Stimulated activated CD8-positive, alpha-beta memory T cell treated with anti-CD3 and anti-CD28 coated beads, Interleukin-7, amount 100 ng/mL, for 4 hours (primary cell): ENCODE data around the gene RMC1.
A peak's percentile ranks its signal among the peaks of the same experiment; 100 is the strongest.
"Not testable (repeated sequence)": the region's sequence is repeated elsewhere in the genome, so short reads cannot be mapped to it uniquely, and the experiment has no call there.

Experiments used
- DNase-seq, 2 donors: peaks; one replicate each; pipeline ENCODE4 v3.0.0-alpha.2; 2020; ENCODE audit warnings: low read depth in 2 of 2

Gene RMC1

GRCh38 chr18:23503038-23503962 lies at the start of gene RMC1:
RMC1 (plus strand) TSS chr18:23503511; CDS start chr18:23503619, 108 bp downstream.
- DNase-seq: peak; percentile 92 to 98

DNA sequence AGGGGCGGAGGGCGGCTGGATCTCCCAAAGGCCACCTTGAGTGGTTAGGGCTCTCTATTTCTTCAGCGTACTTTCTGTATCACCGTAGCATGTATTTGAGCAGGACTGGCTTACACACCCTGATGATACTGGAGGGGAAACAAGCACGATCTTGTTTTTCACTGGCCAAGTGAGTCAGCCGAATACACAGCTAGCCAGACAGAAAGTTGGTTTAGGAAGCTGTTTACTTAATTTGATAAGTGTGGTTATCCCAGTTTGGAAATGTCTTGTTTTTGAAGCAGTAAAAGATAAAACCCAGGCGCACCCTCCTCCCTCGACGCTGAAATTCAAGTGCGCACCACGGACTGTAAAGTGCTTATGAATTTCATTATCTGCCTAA lies 49.6 kb upstream of the RMC1 start:
- no peak for DNase-seq

DNA sequence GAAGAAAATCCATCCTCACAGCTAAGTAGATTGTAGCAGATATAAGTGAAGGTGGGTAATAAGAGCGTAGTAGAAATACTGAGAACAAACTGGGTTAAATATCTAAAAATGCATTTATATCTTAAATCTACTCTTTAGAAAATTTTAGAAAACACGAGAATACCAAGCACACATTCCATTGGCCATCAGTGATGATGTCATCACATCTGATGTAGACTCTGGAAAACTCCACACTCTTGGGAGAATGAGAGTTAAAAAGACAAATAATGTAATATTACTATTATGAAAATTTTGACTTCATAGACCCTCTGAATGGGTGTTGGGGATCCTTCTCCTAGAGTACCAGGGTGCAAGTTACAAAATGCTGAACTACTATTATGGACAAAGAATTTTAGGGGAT lies 46.5 kb upstream of the RMC1 start:
- DNase-seq: no peak

- DNase-seq: no peak
Observed at GRCh38 chr18:23458830-23459529, 44.3 kb upstream of the RMC1 start.

DNA sequence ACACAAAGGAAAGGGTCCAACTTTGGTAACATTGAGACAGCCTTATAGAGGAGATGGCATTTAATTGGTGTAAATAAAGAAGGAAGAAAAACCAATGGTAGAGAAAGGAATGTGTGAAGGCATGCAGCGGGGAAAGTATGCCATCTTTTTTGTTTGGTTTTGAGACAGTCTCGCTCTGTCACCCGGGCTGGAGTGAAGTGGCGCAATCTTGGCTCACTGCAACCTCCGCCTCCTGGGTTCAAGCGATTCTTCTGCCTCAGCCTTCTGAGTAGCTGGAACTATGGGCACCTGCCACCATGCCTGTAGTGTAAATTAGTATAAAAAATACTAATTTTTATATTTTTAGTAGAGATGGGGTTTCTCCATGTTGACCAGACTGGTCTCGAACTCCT lies 43.8 kb upstream of the RMC1 start:
- no peak for DNase-seq

DNA sequence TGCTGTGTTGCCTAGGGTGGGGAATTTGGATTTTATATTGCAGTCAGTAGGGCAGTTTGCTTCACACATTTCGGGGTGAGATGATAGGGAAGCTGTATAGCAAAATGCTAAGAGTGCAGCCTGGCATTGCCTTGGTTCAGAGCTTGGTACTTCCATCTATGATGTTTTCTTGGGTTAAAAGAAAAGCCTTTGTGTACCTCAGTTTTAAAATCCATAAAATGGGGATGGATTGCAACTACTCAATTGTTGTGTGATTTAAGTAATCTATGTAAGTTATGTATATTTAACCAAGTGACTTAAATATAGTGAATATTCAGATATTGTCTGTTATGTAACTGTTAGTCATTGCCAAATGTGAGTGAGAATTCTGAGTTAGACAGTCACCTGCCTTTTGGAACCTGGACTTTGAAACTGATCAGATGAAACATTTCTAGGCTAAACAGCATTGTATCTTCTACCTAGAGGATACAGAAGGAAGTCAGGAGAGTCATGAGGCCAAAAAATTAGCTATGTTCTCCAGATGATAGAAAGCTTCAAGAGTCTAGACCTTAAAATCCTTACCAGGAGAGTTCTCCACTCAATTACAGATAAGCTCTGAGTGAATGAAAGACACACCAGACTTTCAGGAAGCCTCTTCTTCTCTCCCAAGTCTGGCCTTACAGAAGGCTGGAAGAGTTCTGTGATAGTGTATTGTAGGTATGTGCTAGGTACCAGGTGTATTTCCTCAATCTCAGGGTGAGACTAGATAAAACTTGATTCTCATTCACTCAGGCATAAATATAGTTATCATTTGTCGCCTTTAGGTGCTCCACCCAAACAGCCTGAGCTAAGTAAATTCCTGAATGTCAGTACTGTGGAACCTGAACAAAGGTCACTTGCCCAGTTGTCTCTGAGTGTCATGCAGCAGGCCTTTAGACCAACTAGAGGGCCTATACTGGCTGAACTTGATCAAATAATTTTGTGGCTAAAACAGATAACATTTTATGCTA lies 42.7 kb upstream of the RMC1 start:
- no peak for DNase-seq

DNA sequence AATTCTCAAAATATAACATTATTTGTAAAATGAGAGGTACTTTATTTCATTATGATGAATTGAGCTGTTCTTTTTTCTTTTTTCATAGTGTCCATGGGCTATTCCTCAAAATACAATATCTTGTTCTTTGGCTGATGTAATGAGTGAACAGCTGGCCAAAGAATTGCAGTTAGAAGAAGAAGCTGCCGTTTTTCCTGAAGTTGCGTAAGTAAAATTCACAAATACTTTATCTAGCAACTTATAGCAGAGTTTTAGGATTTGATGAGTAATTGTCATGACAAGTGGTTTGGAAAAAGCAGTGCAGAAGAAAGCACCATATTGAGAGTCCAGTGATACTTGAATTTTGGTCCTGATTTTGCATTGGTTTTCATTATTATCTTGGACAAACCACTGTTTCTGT lies 40.4 kb upstream of the RMC1 start:
- no peak for DNase-seq

DNA sequence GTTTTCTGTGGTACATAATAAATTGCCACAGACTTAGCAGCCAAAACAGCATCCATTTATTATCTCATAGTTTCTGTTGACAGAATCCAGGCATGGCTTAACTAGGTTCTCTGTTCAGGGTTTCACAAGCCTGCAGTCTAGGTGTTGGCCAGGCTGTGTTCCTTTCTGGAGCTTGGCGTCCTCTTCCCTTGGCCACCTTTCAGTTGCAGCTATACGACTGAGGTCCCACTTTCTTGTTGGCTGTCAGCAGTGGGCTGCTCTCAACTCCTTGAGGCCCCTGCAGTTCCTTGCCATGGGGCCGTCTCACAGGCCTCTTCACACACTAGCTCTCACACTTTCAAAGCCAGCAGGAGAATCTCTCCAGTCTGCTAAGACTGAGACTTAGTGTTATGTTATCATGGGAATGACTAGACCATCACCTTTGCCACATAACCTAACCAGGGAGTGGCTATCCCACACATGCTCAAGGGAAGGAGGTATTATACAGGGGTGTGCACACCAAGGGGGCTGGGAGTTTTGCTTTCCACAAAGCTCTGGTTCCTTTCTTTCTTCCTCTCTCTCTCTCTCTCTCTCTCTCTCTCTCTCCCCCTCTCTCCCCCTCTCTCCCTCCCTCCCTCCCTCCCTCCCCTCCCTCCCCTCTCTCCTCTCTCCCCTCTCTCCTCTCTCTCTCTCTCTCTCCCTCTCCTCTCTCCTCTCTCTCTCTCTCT lies 34.4 kb upstream of the RMC1 start:
- no peak for DNase-seq

DNA sequence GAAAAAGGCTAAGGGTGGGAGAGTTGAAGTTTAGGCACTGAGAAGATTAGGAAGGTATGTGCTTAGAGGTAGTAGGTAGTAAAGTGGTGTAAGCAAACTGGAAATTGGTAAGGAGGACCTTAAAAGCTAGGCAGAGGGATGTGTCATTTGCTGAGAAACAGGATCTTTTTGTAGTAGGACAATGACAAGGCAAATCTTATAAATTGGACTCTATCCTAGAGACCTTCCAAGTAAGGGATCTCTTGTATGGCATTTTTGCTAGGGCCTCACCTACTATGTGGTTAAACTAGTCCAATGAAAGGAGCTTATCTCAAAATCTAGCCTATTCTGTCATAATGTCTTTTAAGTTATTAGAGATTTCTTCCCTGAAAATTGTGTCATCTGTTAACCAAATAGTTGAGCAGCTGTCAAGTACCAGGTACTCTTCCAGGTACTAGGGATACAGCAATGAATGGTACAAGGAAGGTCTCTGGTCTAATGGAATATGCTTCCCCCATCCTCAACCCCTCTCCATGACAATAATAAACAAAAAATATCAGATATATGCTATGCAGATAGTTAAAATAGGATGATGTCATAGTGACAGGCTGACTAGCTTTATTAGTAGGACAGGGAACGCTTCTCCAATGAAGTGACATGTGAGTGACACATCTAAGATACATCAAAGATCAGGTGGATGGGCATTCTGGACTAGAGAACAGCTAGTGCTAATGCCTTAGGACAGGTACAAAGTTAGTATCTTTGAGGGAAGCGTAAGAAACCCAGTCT lies 32.5 kb upstream of the RMC1 start:
- DNase-seq: no peak

DNA sequence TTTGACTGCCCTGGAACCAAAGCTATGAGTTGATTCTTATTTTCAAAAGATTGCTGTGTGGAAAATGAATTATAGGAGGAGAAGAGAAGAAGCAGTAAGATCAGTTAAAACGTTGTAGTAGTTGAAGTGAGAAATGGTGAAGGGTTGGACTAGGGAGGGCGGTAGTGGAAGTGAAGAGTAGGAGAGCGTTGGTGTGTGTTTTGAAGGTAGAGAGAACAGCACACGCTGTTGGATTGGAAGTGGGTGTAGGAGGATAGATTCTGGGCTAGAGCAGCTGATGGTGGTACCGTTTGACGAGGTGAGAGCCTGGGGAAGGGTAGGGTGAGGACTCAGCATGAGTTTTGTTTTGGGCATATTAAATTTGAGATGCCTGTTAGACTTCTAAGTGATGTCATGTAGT lies 31.8 kb upstream of the RMC1 start:
- DNase-seq: no peak

DNA sequence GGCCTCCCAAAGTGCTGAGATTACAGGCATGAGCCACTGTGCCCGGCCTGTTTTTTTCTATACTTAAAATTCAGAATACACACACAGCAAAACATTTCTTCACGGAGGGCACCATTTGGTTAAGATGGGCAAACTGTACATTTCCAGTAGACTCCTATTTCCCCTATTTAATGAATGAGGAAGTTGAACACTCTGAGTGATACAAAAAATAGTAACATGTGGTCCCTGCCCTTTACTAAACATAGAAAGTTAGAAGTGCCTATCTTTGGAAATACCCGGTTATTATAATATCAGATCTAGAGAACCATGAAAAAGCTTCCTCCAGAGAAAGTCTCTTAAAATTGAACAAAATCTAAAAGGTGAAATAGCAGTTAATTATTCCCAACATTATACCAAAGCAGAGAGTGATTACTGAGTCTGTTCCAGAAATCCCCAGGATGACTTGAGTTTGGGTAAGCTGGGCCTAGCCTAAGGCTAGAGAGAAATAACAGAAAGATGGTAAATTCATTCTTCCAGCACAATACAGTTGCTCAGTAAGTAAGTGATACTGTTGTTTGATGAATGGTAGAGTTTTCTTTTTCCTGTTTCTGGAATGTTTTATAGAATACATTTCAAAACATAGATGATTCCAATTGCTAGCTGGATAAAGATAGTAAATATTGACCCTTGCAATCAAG lies 23.3 kb upstream of the RMC1 start:
- DNase-seq: no peak

GRCh38 chr18:23484561-23485182 lies 18.6 kb upstream of the RMC1 start:
- no peak for DNase-seq

- no peak for DNase-seq
Observed at GRCh38 chr18:23485386-23485785, 17.9 kb upstream of the RMC1 start.

DNA sequence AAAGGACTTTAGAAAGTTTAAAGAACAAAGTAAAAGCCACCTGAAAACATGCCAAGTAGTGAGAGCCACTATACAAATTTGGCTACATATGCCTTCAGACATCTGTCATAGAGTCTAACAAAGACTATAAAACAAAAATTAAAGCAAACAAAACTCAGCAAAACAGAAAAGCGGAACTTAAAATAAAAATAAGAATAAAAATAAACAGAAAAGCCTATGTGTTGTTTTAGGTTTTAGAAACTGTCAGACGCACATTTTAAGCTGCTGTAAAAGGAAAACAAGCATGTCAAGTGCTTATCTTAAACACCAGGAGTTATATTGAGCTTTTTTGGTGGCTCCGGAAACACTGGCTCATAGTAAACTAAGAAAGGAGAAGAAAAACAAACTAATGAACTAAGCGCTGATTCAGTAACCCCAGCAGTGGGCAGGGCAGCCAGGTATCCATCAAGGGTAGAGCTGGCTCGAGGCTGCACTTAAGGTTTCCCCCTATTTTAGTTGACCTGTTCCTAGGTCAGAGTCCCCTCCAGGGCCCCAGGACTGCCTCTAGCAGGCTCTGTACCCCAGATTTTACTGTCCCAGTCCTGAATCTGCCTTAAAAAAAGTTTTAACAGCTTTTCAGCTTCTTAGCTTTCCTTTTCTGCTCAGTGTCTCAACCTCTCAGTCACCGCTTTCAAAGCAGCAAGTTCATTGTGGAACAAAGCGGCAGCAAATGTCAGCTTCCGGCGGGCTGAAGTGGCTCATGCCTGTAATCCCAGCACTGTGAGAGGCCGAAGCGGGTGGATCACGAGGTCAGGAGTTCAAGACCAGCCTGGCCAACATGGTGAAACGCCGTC lies 15.4 kb upstream of the RMC1 start:
- DNase-seq: peak in 1 of 2 donors; percentile 33

- not testable (repeated sequence) for DNase-seq
Observed at GRCh38 chr18:23489586-23489985, 13.7 kb upstream of the RMC1 start.

DNA sequence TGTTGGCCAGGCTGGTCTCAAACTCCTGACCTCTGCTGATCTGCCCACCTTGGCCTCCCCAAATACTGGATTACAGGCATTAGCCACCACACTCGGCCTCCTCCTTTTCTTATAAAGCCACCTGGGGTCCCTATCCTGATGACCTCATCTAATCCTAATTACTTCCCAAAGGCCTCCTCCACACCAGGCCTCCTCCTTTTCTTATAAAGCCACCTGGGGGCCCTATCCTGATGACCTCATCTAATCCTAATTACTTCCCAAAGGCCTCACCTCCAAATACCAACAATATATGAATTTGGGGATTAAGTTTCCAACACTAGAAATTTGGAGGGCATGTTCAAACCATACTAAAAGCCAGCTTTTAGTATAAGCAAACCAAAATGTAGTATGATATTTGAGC lies 9.7 kb upstream of the RMC1 start:
- no peak for DNase-seq

- no peak for DNase-seq
Observed at GRCh38 chr18:23494992-23495391, 8.3 kb upstream of the RMC1 start.

- DNase-seq: no peak
Observed at GRCh38 chr18:23495723-23496440, 7.4 kb upstream of the RMC1 start.
